ENCODE results near the gene ZDHHC1.

Gene ZDHHC1

DNA sequence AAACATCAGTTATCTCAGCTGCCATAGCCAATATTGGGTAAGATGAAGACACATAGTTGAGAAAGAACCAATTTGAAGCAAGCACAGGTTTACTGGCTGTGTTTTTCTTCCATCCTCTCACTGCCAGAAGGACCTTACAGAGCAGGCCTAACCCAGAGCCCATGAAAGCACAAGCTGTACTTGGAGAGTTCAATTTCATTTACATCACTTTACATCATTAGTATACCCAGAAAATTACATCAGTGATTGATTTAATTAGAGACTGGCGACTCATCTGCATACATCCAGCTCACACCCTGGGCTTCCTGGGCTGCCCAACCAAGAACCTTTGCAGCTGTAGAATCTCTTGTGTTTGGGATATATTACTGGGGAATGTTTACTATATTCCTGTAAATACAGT lies 66.0 kb downstream of the ZDHHC1 start:
- no peak for DNase-seq

DNA sequence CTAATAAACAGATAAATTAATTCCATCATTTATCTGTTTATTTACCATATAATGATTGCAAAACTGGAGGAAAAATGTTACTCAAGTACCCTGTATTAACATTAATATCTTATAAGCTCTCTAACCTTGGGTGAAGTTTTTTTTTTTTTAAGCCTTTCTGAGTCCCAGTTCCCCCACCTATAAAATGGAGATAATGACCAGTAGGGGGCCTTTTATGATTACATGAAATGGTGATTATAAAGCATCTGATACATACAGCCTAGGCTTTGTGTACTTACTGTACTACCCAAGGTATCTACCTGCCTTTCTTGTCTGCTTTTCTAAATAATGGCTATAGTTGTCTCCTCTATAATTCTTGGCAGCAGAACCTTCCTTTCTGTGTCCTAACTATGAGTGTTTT lies 67.1 kb downstream of the ZDHHC1 start:
- DNase-seq: no peak

DNA sequence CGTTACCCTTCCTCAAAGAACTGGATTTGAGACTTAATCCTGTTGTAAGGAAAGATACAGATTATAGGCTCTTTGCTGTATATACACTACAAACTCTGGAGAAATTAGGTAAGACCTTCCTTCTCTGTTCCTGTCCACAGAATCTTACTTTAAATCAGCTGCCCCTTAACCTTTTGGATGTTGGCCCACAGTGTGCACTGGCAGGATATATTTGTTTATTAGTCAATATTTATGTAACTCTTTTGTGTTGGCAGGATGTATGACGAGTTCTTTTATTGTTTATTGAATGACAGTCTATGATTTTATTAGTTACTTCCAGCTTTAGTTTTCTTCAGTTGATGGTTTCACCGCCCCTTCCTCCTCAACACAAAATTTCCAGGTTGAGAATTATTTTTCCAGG lies 69.9 kb downstream of the ZDHHC1 start:
- DNase-seq: no peak

DNA sequence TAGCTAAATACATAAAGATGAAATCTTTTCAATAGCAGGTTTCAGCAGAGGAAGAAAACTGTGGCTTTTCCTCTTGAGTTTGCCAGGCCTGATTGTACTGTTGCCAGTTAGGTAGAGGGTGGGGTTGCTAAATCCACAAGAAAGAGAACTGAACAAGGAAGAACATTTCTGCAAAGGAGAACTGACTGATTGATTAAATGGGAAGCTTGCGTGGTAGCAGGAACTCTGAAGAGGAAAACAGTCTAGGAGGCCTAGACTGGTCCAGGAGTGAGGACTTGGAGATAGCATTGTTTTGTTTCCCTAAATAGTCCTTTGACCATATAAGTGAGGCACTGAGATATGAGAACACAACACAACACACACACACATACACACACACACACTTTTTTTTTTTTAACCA lies 70.9 kb downstream of the ZDHHC1 start:
- DNase-seq: no peak

All from activated effector memory CD4-positive, alpha-beta T cell treated with Interleukin-2 at 50 U/mL for 16 hours (primary cell).